ENCODE results near the gene CREB3L2. TPM values are rescaled to one million over a fixed set of nuclear protein-coding genes. Genes with fewer than 3 reads are reported as not detected.
A peak's percentile ranks its signal among the peaks of the same experiment; 100 is the strongest.
"Not testable (repeated sequence)": the region's sequence is repeated elsewhere in the genome, so short reads cannot be mapped to it uniquely, and the experiment has no call there.

CREB3L2 gene, protein sequence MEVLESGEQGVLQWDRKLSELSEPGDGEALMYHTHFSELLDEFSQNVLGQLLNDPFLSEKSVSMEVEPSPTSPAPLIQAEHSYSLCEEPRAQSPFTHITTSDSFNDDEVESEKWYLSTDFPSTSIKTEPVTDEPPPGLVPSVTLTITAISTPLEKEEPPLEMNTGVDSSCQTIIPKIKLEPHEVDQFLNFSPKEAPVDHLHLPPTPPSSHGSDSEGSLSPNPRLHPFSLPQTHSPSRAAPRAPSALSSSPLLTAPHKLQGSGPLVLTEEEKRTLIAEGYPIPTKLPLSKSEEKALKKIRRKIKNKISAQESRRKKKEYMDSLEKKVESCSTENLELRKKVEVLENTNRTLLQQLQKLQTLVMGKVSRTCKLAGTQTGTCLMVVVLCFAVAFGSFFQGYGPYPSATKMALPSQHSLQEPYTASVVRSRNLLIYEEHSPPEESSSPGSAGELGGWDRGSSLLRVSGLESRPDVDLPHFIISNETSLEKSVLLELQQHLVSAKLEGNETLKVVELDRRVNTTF
- total RNA-seq = 10 to 100 TPM; 21.3 to 38.4 (median 32.3) TPM
- 10 to 100 TPM in 1 of 2 donors, 1 to 10 TPM in 1; 6.6 to 10.4 TPM for polyA plus RNA-seq

DNA sequence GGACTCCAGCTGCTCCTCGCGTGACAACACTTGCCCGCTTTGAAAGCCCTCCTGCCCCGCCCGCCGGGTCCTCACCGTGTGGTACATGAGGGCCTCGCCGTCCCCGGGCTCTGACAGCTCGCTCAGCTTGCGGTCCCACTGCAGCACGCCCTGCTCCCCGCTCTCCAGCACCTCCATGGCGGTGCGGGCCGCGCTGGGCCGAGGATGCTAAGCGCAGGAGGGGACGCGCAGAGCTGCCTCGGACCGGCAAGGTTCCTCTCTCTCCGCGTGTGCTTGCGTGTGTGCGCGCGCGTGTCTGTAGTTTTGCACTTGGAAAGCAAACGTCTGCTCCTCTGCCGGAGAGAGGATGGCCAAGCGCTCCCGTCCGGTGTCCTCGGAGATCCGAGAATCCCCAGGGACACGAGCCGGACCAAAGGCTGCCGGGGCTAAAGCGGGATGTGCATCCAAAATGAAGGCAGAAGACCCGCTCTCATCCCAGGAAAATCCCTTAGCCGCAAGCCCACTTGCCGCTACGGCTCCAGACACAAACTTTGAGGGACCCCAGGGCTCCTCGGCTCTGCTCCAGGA, at the start of gene CREB3L2:
CREB3L2 (minus strand) TSS at position 558 of the 567 bp plus-strand sequence; CDS start at position 177, 381 bp downstream.
- ATAC-seq (peak; percentile 44 to 67 (median 60)), DNase-seq (peak; percentile 54 to 89 (median 72)), FAIRE-seq (no peak)
- no peaks in the 10 kb centered on the region for H3K27me3 ChIP-seq
- H3K4me3 ChIP-seq = peak within 1 kb of the TSS; percentile 69 to 97 (median 90)
- H3K9me3 ChIP-seq = no peaks in the 10 kb centered on the region
- intact Hi-C loops (cut with DNase I) = loop anchor here in 1 of 3 donors (5.0 kb wide), 1 partner anchor 94 kb away; no protein-coding TSS in a partner anchor
- TF ChIP-seq, protein P1, sequence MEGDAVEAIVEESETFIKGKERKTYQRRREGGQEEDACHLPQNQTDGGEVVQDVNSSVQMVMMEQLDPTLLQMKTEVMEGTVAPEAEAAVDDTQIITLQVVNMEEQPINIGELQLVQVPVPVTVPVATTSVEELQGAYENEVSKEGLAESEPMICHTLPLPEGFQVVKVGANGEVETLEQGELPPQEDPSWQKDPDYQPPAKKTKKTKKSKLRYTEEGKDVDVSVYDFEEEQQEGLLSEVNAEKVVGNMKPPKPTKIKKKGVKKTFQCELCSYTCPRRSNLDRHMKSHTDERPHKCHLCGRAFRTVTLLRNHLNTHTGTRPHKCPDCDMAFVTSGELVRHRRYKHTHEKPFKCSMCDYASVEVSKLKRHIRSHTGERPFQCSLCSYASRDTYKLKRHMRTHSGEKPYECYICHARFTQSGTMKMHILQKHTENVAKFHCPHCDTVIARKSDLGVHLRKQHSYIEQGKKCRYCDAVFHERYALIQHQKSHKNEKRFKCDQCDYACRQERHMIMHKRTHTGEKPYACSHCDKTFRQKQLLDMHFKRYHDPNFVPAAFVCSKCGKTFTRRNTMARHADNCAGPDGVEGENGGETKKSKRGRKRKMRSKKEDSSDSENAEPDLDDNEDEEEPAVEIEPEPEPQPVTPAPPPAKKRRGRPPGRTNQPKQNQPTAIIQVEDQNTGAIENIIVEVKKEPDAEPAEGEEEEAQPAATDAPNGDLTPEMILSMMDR (IDR thresholded peaks at IDR 0.05) = no peak
- peak within 1 kb of the TSS; percentile 89 to 96 (median 93) for H3K27ac ChIP-seq
- H3K4me1 ChIP-seq = peaks cover 3 to 15% (median 7%) of the 10 kb centered on the region in 3 donors
- H3K36me3 ChIP-seq = no peaks in the 10 kb centered on the region
- WGBS, 2 donors = 0% methylated on average over 41 to 47 of the region's 47 CpGs

- ATAC-seq = no peak
- FAIRE-seq = no peak
- H3K27me3 ChIP-seq = no peaks in the 10 kb centered on the region
- no peak for DNase-seq
- no peak overlapping the region for H3K27ac ChIP-seq
- no peaks in the 10 kb centered on the region for H3K4me1 ChIP-seq
- no peak overlapping the region for H3K4me3 ChIP-seq
- WGBS, 2 donors = 88% methylated on average over 1 of the region's 1 CpG
- no peaks in the 10 kb centered on the region for H3K9me3 ChIP-seq
- intact Hi-C loops (cut with DNase I) = no loop called here
- no peaks in the 10 kb centered on the region for H3K36me3 ChIP-seq
- TF ChIP-seq, protein P1 (IDR thresholded peaks at IDR 0.05) = no peak
Measured at GRCh38 chr7:138049505-138050116, 47.7 kb upstream of the CREB3L2 start.

- FAIRE-seq = no peak
Measured at GRCh38 chr7:138047907-138048306, 46.0 kb upstream of the CREB3L2 start.

DNA sequence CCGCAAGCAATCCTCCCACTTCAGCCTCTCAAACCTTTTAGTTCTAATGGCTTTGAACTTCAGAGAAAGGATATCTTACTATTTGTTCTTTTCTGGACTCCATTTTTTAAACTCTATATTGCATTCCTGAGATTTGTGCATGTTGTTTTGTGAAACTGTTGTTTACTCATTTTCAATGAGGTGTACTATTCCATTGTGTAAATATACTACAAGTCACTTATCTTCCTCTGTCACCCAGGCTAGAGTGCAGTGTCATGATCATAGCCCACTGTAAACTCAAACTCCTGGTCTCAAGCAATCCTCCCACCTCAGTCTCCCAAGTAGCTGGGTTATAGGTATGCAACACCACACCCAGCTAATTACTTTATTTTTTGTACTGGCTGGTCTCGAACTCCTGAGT, 43.0 kb upstream of the CREB3L2 start:
- Histone ChIP-seq H3K4me3 (no peak overlapping the region), H3K27ac (no peak overlapping the region), H3K36me3 (no peaks in the 10 kb centered on the region), H3K9me3 (no peaks in the 10 kb centered on the region), H3K4me1 (no peaks in the 10 kb centered on the region), H3K27me3 (no peaks in the 10 kb centered on the region)
- FAIRE-seq (no peak), ATAC-seq (no peak), DNase-seq (no peak)
- intact Hi-C loops (cut with DNase I) = no loop called here
- 85 to 96% methylated on average over 2 of the region's 2 CpGs for WGBS, 2 donors
- TF ChIP-seq, protein P1 (IDR thresholded peaks at IDR 0.05) = no peak

More at GRCh38 chr7:138047907-138048306, 46.0 kb upstream of the CREB3L2 start:
- intact Hi-C loops (cut with DNase I) = no loop called here
- TF ChIP-seq, protein P1 (IDR thresholded peaks at IDR 0.05) = no peak
- Histone ChIP-seq H3K27ac (no peak overlapping the region), H3K9me3 (no peaks in the 10 kb centered on the region), H3K4me1 (no peaks in the 10 kb centered on the region), H3K27me3 (no peaks in the 10 kb centered on the region), H3K4me3 (no peak overlapping the region), H3K36me3 (no peaks in the 10 kb centered on the region)
- 92 to 93% methylated on average over 3 of the region's 3 CpGs for WGBS, 2 donors
- ATAC-seq (no peak), DNase-seq (no peak)

DNA sequence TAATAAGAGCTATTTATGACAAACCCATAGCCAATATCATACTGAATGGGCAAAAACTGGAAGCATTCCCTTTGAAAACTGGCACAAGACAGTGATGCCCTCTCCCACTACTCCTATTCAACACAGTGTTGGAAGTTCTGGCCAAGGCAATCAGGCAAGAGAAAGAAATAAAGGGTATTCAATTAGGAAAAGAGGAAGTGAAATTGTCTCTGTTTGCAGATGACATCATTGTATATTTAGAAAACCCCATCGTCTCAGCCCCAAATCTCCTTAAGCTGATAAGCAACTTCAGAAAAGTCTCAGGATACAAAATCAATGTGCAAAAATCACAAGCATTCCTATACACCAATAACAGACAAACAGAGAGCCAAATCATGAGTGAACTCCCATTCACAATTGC, 38.2 kb upstream of the CREB3L2 start:
- H3K27ac ChIP-seq; H3K4me1 ChIP-seq; H3K27me3 ChIP-seq; H3K4me3 ChIP-seq; intact Hi-C loops (cut with DNase I); H3K36me3 ChIP-seq; FAIRE-seq; ATAC-seq; H3K9me3 ChIP-seq; DNase-seq: not testable (repeated sequence)
- WGBS, 2 donors = 57 to 58% methylated on average over 1 of the region's 1 CpG
